Mucosa of stomach (tissue), 1 donor: Measurements from ENCODE around the gene ZNF710.
"Not testable (repeated sequence)": the region's sequence is repeated elsewhere in the genome, so short reads cannot be mapped to it uniquely, and the experiment has no call there.

Experiments used
- H3K27me3 ChIP-seq: one replicate; pipeline ENCODE4 v1.7.0; 2013; ENCODE audit warnings: mild to moderate bottlenecking, low read length; ENCODE audit not compliant: control insufficient read depth, insufficient read depth
- H3K36me3 ChIP-seq: one replicate; pipeline ENCODE4 v1.7.0; 2013; ENCODE audit warnings: low read length; ENCODE audit not compliant: control insufficient read depth, insufficient read depth
- H3K4me1 ChIP-seq: one replicate; pipeline ENCODE4 v1.7.0; 2013; ENCODE audit warnings: mild to moderate bottlenecking, low read length; ENCODE audit not compliant: control insufficient read depth, insufficient read depth
- H3K4me3 ChIP-seq: one replicate; pipeline ENCODE4 v1.7.0; 2013; ENCODE audit warnings: low read length
- H3K9ac ChIP-seq: one replicate; pipeline ENCODE4 v1.7.0; 2013; ENCODE audit warnings: mild to moderate bottlenecking, low read length, moderate library complexity
- H3K9me3 ChIP-seq: one replicate; pipeline ENCODE4 v1.7.0; 2013; ENCODE audit warnings: mild to moderate bottlenecking, low read length, moderate library complexity; ENCODE audit not compliant: control insufficient read depth
- donor health status: Pancreatic carcinoma.

Gene ZNF710

DNA sequence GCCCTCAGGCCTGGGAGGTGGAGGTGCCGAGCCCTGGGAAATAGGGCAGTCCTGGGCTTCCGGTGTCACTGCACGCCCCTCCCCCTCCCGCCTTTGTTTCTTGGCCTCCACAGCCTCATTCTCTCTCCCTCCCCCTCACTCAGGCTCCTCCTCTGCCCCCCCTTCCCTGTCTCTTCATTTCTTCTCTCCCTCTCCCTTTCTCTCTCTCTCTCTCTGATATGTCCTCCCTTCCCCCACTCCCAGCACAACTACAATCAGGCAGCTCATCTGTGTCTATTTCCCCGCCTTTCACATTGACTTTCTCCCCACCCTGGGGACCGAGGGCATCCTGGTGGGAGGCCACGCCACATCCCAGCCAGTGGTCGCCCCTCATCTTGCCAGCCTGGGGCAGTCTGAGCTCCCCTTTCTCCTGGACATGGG lies 60.9 kb downstream of the ZNF710 start:
- Histone ChIP-seq H3K4me1 (peaks cover 39% of the 10 kb centered on the region), H3K9me3 (no peaks in the 10 kb centered on the region), H3K27me3 (no peaks in the 10 kb centered on the region), H3K9ac (peak overlapping the region; percentile 77), H3K36me3 (no peaks in the 10 kb centered on the region), H3K4me3 (no peak overlapping the region)

GRCh38 chr15:90062462-90062932 lies 61.4 kb downstream of the ZNF710 start:
- Histone ChIP-seq H3K4me3 (no peak overlapping the region), H3K9ac (peak overlapping the region; percentile 77), H3K4me1 (peaks cover 39% of the 10 kb centered on the region), H3K27me3 (no peaks in the 10 kb centered on the region), H3K36me3 (no peaks in the 10 kb centered on the region), H3K9me3 (no peaks in the 10 kb centered on the region)

GRCh38 chr15:90062973-90063769 lies 62.0 kb downstream of the ZNF710 start:
- H3K4me1 ChIP-seq: peaks cover 39% of the 10 kb centered on the region
- no peaks in the 10 kb centered on the region for H3K27me3 ChIP-seq
- no peaks in the 10 kb centered on the region for H3K9me3 ChIP-seq
- peak overlapping the region; percentile 77 for H3K9ac ChIP-seq
- H3K4me3 ChIP-seq: no peak overlapping the region
- no peaks in the 10 kb centered on the region for H3K36me3 ChIP-seq

- Histone ChIP-seq H3K9ac (no peak overlapping the region), H3K27me3 (no peaks in the 10 kb centered on the region), H3K9me3 (no peaks in the 10 kb centered on the region), H3K4me1 (peaks cover 37% of the 10 kb centered on the region), H3K36me3 (no peaks in the 10 kb centered on the region), H3K4me3 (no peak overlapping the region)
Observed at GRCh38 chr15:90063770-90064247, 62.7 kb downstream of the ZNF710 start.

DNA sequence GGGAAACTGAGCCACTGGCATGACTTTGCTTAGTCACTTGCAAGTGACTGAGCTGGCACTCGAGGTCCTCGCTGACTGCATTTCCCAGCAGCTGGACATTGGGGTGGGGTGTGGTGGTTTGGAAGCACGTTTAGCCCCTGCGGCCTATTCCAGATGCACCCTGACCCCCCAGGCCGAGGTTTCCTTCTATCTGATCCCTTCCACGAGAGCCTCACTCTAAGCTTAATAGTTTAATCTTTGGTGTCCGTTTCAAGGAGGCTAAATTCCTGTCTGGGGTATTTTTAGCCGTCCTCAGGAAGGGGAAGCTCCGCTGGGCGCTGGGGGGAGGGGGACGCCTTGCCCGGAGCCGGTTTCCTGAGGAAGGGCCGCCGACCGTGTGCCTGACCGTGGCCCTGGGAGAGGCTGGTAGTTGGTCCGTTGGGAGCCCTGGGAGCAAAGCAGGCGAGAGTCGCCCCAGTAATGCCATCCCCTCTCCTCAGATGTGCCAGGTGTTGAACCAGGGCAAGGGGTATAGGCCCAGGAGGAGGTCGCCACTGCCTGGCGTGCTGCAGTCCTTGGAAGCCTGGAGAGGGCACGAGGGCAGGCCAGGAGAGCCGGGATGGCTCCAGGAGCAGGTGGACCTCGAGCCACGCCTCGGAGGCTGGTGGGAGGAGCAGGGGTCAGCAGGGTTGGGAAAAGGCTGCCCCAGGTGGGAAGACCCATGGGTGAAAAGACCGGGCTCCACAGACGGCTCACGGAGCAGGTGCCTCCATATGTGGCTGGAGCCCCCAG lies 64.0 kb downstream of the ZNF710 start:
- no peaks in the 10 kb centered on the region for H3K9me3 ChIP-seq
- H3K4me3 ChIP-seq: no peak overlapping the region
- H3K27me3 ChIP-seq: no peaks in the 10 kb centered on the region
- H3K9ac ChIP-seq: no peak overlapping the region
- no peaks in the 10 kb centered on the region for H3K36me3 ChIP-seq
- H3K4me1 ChIP-seq: peaks cover 26% of the 10 kb centered on the region

- H3K36me3 ChIP-seq: no peaks in the 10 kb centered on the region
- no peak overlapping the region for H3K4me3 ChIP-seq
- H3K9ac ChIP-seq: no peak overlapping the region
- H3K9me3 ChIP-seq: no peaks in the 10 kb centered on the region
- H3K4me1 ChIP-seq: peaks cover 26% of the 10 kb centered on the region
- no peaks in the 10 kb centered on the region for H3K27me3 ChIP-seq
Observed at GRCh38 chr15:90065682-90066049, 64.5 kb downstream of the ZNF710 start.

GRCh38 chr15:90067181-90067952 lies 66.2 kb downstream of the ZNF710 start:
- H3K9me3 ChIP-seq: no peaks in the 10 kb centered on the region
- no peak overlapping the region for H3K4me3 ChIP-seq
- no peaks in the 10 kb centered on the region for H3K27me3 ChIP-seq
- H3K9ac ChIP-seq: no peak overlapping the region
- peaks cover 20% of the 10 kb centered on the region for H3K4me1 ChIP-seq
- H3K36me3 ChIP-seq: no peaks in the 10 kb centered on the region

- H3K27me3 ChIP-seq: no peaks in the 10 kb centered on the region
- H3K9me3 ChIP-seq: no peaks in the 10 kb centered on the region
- no peak overlapping the region for H3K9ac ChIP-seq
- H3K4me3 ChIP-seq: no peak overlapping the region
- no peaks in the 10 kb centered on the region for H3K36me3 ChIP-seq
- peaks cover 13% of the 10 kb centered on the region for H3K4me1 ChIP-seq
Observed at GRCh38 chr15:90067953-90068606, 67.0 kb downstream of the ZNF710 start.

DNA sequence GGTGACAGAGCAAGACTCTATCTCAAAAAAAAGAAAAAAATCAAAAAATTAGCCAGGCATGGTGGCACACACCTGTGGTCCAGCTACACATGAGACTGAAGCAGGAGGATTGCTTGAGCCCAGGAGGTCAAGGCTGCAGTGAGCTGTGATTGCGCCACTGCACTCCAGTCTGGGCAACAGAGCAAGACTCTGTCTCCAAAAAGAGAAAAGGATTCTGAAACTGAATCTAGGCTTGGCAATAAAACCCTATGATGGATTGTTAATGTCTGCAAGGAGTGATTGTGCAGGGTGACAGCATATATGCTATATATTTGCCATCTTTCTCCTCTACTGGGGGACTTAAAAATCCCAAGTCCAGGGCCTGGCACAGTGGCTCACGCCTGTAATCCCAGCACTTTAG lies 69.5 kb downstream of the ZNF710 start:
- H3K4me3 ChIP-seq, H3K4me1 ChIP-seq, H3K9me3 ChIP-seq, H3K9ac ChIP-seq, H3K27me3 ChIP-seq, H3K36me3 ChIP-seq: not testable (repeated sequence)

DNA sequence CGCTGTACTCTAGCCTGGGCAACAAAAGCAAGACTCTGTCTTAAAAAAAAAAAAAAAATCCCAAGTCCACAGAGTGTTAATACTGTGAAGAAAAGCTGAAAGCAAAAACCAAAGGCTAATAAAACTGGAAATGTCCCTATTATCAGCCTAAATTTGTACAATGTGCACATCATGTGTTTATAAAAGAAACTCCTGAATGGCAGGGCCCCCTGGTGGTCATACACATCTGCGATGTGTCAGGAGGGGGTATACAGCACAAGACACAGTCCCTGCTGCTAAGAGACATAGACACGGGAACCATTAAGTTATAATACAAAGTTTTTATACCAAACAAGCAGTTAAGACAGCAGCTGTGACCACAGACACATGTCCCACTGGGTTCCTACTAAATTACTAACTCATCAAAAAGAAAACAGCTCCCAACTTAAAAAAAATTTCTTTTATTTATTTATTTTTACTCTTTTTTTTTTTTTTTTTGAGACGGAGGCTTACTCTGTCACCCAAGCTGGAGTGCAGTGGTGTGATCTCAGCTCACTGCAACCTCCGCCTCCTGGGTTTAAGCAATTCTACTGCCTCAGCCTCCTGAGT lies 70.2 kb downstream of the ZNF710 start:
- Histone ChIP-seq H3K4me1 (peaks cover 11% of the 10 kb centered on the region), H3K9me3 (no peaks in the 10 kb centered on the region), H3K36me3 (no peaks in the 10 kb centered on the region), H3K27me3 (no peaks in the 10 kb centered on the region), H3K9ac (no peak overlapping the region), H3K4me3 (no peak overlapping the region)

DNA sequence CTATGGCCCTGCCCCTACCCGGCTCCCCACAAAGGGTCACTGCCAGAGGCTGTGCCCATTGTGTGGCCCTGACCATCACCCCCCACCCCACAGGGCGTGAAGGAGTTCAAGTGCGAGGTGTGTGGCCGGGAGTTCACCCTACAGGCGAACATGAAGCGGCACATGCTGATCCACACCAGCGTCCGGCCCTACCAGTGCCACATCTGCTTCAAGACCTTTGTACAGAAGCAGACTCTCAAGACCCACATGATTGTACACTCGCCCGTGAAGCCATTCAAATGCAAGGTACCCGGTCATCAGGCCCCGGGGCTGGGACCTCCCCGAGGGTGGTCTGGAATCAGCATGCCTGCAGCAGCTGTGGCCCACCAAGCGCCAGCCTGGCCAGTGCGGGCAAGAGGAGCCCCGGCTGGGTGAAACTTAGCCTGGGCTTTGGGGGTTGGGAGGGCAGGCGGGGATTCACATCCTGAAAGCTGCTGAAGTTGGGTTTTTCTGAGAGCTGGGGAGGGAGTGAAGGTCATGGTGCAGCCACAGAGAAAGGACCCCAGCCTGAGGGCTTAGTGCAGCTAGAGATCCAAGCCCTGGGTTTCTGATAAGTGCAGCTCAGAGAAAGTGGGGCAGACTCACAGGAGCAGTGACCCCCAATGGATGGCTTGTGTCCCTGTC lies 72.0 kb downstream of the ZNF710 start:
- no peaks in the 10 kb centered on the region for H3K27me3 ChIP-seq
- H3K36me3 ChIP-seq: peaks cover under 1% of the 10 kb centered on the region
- peaks cover 11% of the 10 kb centered on the region for H3K4me1 ChIP-seq
- no peak overlapping the region for H3K4me3 ChIP-seq
- no peaks in the 10 kb centered on the region for H3K9me3 ChIP-seq
- H3K9ac ChIP-seq: no peak overlapping the region
